ENCODE results near the gene NKIRAS1.
"Not testable (repeated sequence)": the region's sequence is repeated elsewhere in the genome, so short reads cannot be mapped to it uniquely, and the experiment has no call there.

NKIRAS1 gene

GRCh38 chr3:23940775-23941174 is 24.0 kb upstream of the NKIRAS1 start:
- DNase-seq (ENCODE audit: low read depth), result no peak

DNA sequence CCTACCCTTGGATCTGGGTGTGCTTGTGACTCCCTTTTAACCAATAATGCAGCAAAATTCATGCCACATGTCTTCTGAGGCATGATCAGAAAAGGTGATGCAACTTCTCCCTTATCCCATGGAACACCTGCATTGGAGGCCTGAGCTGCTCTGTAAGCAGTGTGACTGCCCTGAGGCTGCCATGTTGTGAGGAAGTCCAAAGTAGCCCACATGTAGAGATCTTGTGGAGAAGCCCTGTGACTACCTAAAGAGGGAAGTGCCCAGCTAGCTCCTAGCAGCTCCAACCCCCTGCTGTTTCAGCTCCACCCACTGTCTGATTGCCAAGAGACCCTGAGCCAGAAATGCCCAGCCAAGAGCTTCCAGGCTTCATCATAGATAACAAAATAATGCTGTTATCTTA is 21.9 kb upstream of the NKIRAS1 start:
- no peak for DNase-seq (ENCODE audit: low read depth)

GRCh38 chr3:23937296-23937695 is 20.5 kb upstream of the NKIRAS1 start:
- DNase-seq (ENCODE audit: low read depth), result no peak

DNA sequence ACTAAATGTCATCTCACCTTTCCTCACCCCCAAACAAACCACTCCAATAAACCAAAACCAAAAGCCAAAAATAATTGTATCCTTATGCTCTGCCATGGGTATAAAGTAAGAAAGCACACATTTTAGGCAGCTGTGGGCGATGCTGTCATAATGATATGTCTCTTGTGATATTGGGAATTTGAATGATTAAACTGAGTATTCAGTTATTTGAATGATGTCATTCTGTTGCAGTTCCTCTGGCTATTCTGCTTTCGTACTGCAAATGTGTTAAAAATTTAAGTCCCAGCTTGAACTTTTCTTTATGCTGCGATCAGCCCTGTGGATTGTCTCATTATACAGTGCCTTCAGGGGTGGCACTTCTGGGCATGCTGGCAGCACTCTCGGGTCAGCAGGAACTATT is 17.5 kb upstream of the NKIRAS1 start:
- DNase-seq (ENCODE audit: low read depth), result no peak

DNA sequence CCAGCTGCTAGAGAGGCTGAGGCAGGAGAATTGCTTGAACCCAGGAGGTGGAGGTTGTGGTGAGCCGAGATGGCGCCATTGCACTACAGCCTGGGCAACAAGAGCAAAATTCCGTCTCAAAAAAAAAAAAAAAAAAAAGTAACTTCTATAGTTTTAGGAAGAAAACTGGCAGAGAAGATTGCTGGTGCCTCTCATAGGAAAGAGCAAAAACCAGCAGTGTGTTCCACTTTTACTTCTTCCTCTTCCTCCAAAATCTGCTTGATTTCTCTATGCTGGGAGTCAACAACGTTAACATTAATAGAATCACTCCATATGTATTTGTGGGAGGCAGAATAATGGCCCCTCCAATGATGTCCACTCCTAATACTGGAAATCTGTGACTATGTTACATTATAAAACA is 15.8 kb upstream of the NKIRAS1 start:
- DNase-seq (ENCODE audit: low read depth), result no peak

DNA sequence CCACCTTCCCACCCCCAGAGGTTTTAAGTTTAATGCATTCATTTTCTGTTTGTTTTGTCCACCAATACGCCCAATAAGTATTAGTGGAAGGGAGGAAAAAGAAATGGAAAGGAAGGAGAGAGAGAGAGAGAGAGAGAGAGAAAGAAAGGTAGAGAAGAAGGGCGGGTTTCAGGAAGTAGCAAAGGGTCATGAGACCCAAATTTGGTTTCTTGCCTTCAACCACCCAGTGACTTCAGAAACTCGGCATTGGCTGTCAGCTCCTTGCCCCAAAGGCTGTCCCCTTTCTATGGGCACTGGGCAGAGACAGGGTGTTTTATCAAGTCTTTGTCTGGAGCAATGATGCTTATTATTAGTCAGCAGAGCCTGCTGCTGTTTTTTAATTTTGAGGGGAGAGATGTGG is 14.8 kb upstream of the NKIRAS1 start:
- DNase-seq (ENCODE audit: low read depth), result no peak

DNA sequence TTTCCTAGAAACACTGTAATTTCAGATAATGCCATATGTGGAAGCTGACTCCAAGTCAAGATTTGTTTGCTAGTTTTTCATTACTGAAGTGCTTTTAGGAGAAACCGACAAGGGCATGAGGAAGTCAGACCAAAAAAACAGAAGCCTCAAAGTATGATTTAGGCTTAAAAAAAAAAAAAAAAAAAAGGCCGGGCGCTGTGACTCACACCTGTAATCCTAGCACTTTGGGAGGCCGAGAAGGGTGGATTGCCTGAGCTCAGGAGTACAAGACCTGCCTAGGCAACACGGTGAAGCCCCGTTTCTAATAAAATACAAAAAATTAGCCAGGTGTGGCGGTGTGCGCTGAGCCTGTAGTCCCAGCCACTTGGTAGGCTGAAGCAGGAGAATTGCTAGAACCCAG is 11.7 kb upstream of the NKIRAS1 start:
- DNase-seq (ENCODE audit: low read depth), result no peak

- DNase-seq (ENCODE audit: low read depth), result no peak
These were observed 9.9 kb upstream of the NKIRAS1 start for GRCh38 chr3:23926736-23927135.

- no peak for DNase-seq (ENCODE audit: low read depth)
These were observed 9.5 kb upstream of the NKIRAS1 start for GRCh38 chr3:23926246-23926645.

GRCh38 chr3:23923786-23924185 is 7.0 kb upstream of the NKIRAS1 start:
- no peak for DNase-seq (ENCODE audit: low read depth)

- no peak for DNase-seq (ENCODE audit: low read depth)
These were observed 4.3 kb upstream of the NKIRAS1 start for GRCh38 chr3:23921052-23921511.

DNA sequence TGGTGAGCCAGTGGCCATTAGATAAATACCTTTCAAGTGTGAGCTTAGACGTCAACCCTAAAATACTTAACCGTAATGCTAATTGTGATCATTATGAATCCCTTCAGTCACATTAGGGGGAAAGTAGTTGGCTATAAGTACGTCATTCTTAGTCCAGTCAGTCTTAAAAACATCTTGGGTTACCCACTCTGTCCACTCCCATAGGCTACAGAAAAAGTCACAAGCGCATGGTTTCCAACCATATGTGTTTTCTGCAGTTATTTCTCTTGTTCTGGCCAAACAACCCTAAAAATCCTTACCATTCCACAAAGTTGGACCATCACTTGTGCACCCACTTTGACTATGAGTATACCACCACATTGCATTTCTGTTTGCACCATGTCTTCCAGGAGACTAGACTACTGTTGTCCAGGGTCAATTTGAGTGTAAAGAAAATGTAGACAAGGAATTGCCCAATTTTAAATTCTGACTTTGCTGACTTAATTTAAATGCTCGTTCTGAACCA is 3.4 kb upstream of the NKIRAS1 start:
- DNase-seq (ENCODE audit: low read depth), result no peak

- no peak for DNase-seq (ENCODE audit: low read depth)
These were observed 2.8 kb upstream of the NKIRAS1 start for GRCh38 chr3:23919628-23920027.

- DNase-seq (ENCODE audit: low read depth), result not testable (repeated sequence)
These were observed 1.5 kb upstream of the NKIRAS1 start for GRCh38 chr3:23918331-23918730.

- DNase-seq (ENCODE audit: low read depth), result not testable (repeated sequence)
These were observed 1.0 kb upstream of the NKIRAS1 start for GRCh38 chr3:23917679-23918303.

DNA sequence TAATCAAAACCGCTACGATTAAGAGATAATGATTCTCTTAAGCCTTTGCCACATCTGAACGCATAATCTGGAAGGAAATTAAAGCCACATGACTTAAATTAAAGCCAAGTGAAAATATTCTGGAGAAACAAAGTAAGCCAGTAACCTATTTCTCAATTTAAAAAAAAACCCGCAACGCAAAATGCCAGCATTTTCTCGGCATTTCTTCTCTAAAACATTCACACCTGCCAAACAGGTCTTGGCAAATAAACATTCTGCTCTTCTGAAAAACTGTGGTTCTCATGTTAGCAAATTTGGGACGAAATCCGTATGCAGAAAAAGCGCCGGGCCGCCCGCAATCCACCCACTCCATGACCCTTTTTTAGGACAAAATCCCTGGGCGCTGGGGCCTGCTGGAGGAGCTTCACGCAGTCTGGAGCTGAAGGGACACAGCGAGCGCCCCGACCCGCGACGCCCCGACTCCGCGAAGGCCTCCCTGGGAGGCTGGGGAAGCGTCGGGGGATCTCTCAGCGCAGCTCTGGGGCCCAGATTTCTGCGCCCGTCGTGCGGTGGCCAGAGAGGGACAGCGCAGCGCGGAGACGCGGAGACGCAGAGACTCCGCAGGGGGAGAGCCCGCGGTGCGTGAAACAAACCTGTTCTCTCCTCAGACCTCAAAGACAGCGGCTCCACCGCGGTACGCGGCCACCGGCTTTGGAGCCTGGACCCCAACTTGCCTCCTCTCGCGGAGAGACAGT is 471 bp downstream of the NKIRAS1 start:
- DNase-seq (ENCODE audit: low read depth), result no peak

DNA sequence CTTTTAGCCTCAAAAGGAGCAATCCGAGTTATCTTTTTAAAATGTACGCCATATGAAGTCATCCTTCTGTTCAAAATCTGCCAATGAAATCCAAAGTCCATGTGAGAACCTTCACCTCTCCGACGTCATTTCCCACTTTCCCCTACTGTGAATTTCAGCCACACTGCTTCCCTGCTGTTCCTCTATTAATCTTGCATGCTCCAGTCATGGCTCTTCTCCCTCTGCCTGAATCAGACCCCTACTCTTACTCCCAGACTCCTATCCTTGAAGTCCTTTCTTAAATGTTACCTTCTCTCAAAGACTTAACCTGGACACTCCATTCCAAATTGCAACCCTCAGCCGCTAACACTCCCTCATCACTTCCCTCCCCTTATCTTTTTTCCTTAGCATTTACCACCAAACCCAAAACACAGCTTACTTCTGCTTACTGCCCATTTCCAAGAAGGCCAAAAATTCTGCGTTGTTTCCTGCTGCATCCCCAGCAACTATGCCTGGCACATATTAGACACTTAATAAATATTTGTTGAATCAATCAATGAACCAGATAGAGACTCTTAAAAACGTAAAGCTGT is 1.2 kb downstream of the NKIRAS1 start:
- no peak for DNase-seq (ENCODE audit: low read depth)

- no peak for DNase-seq (ENCODE audit: low read depth)
These were observed 2.7 kb downstream of the NKIRAS1 start for GRCh38 chr3:23913873-23914743.

- no peak for DNase-seq (ENCODE audit: low read depth)
These were observed 3.6 kb downstream of the NKIRAS1 start for GRCh38 chr3:23913182-23913581.

- not testable (repeated sequence) for DNase-seq (ENCODE audit: low read depth)
These were observed 4.5 kb downstream of the NKIRAS1 start for GRCh38 chr3:23912335-23912734.

DNA sequence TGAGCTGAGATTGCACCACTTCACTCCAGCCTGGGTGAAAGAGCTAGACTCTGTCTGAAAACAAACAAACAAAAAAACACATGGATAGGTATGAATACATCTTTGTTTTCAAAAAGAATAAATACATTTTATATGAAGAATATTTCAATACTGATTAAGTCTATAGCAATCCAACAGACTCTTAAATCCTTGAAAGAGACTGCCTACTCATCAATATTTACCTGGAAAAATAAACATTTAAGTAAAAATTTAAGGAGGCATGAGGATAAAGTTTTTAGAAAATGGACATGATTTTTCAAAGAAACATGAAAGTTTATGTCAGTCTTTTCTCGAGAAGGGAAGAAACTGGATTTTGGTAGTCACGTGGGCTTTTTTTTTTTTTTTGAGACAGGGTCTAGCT is 5.4 kb downstream of the NKIRAS1 start:
- DNase-seq (ENCODE audit: low read depth), result no peak

GRCh38 chr3:23909341-23909740 is 7.4 kb downstream of the NKIRAS1 start:
- DNase-seq (ENCODE audit: low read depth), result no peak
